DND-41 (cell line): Measurements from ENCODE around the gene THSD7A.

Source experiments
- ATAC-seq: fragments of 200-7000 bp; cut with Tn5 transposase; 3 replicates; pipeline ENCODE4 v1.9.1; 2021; ENCODE audit warnings: low read depth; ENCODE audit not compliant: insufficient read depth
- DNase-seq: peaks from one replicate; pipeline ENCODE4 v3.0.0-alpha.2; 2020
- H2AFZ ChIP-seq: 2 replicates; pipeline ENCODE4 v1.6.0; 2012; ENCODE audit warnings: low read depth, low read length
- H3K27ac ChIP-seq: 2 replicates; pipeline ENCODE4 v1.5.1; 2012; ENCODE audit warnings: low read length, inconsistent platforms
- H3K27me3 ChIP-seq: fragments of 200-600 bp; sonication (generic); 2 replicates; pipeline ENCODE4 v1.6.0; 2012; ENCODE audit warnings: low read length, mild to moderate bottlenecking, inconsistent platforms; ENCODE audit not compliant: insufficient read depth, poor library complexity
- H3K36me3 ChIP-seq: 2 replicates; pipeline ENCODE4 v1.5.1; 2012; ENCODE audit warnings: low read length, inconsistent platforms; ENCODE audit not compliant: insufficient read depth
- H3K4me1 ChIP-seq: 2 replicates; pipeline ENCODE4 v1.5.1; 2012; ENCODE audit warnings: mild to moderate bottlenecking, low read length; ENCODE audit not compliant: insufficient read depth
- H3K4me2 ChIP-seq: 2 replicates; pipeline ENCODE4 v1.6.0; 2012; ENCODE audit warnings: mild to moderate bottlenecking, moderate library complexity, low read length, inconsistent platforms; ENCODE audit not compliant: insufficient read depth
- H3K4me3 ChIP-seq, 2 experiments: fragments of 200-600 bp in 1 of 2; shearing (Covaris generic) in 1 of 2; 2 replicates each; pipeline ENCODE4 v1.5.1; 2012 to 2016; ENCODE audit warnings: inconsistent platforms in 2 of 2, low read length in 2 of 2, mild to moderate bottlenecking in 2 of 2, low read depth in 1 of 2, moderate library complexity in 1 of 2
- H3K79me2 ChIP-seq: 2 replicates; pipeline ENCODE4 v1.6.0; 2012; ENCODE audit warnings: low read length, inconsistent platforms; ENCODE audit not compliant: insufficient read depth
- H3K9ac ChIP-seq: 2 replicates; pipeline ENCODE4 v1.6.0; 2012; ENCODE audit warnings: low read depth, mild to moderate bottlenecking, inconsistent platforms, low read length, moderate library complexity
- H3K9me3 ChIP-seq: 2 replicates; pipeline ENCODE4 v1.5.1; 2012; ENCODE audit warnings: low read length, moderate library complexity, mild to moderate bottlenecking, inconsistent platforms; ENCODE audit not compliant: insufficient read depth, severe bottlenecking
- H4K20me1 ChIP-seq: 2 replicates; pipeline ENCODE4 v1.6.0; 2012; ENCODE audit warnings: low read length; ENCODE audit not compliant: insufficient read depth
- EZH2 ChIP-seq: IDR thresholded peaks from 3 replicates; pipeline ENCODE4 v1.6.1; 2012; ENCODE audit warnings: borderline replicate concordance, low read depth, mild to moderate bottlenecking, moderate library complexity, low read length, inconsistent platforms; ENCODE audit not compliant: severe bottlenecking
- TF ChIP-seq, protein P1 (sequence below): IDR thresholded peaks from 2 replicates; pipeline ENCODE4 v1.5.1; 2012; ENCODE audit warnings: borderline replicate concordance, low read length, moderate library complexity, mild to moderate bottlenecking; ENCODE audit not compliant: poor library complexity, severe bottlenecking; ENCODE audit errors: extremely low read depth

The THSD7A gene

DNA sequence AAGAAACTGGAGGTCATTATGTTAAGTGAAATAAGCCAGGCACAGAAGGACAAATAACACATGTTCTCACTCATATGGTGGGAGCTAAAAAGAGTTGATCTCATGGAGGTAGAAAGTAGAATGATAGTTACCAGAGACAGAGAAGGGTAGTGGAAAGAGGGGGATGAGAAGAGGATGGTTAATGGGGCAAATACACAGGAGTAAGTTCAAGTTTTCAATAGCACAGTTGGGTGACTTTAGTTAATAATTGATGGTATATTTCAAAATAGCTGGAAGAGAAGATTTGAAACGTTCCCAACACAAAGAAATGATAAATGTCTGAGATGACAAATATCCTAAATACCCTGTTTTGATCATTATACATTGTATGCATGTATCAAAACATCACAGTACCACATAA is 261.8 kb downstream of the THSD7A start:
- H2AFZ ChIP-seq: no peak overlapping the region
- TF ChIP-seq, protein P1, sequence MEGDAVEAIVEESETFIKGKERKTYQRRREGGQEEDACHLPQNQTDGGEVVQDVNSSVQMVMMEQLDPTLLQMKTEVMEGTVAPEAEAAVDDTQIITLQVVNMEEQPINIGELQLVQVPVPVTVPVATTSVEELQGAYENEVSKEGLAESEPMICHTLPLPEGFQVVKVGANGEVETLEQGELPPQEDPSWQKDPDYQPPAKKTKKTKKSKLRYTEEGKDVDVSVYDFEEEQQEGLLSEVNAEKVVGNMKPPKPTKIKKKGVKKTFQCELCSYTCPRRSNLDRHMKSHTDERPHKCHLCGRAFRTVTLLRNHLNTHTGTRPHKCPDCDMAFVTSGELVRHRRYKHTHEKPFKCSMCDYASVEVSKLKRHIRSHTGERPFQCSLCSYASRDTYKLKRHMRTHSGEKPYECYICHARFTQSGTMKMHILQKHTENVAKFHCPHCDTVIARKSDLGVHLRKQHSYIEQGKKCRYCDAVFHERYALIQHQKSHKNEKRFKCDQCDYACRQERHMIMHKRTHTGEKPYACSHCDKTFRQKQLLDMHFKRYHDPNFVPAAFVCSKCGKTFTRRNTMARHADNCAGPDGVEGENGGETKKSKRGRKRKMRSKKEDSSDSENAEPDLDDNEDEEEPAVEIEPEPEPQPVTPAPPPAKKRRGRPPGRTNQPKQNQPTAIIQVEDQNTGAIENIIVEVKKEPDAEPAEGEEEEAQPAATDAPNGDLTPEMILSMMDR: no peak
- TF ChIP-seq EZH2: no peak
- no peak for ATAC-seq
- H3K36me3 ChIP-seq: no peaks in the 10 kb centered on the region
- no peak overlapping the region for H3K9ac ChIP-seq
- no peaks in the 10 kb centered on the region for H3K4me1 ChIP-seq
- H3K27ac ChIP-seq: no peak overlapping the region
- no peak for DNase-seq
- H3K4me3 ChIP-seq: no peak overlapping the region
- H3K4me2 ChIP-seq: no peak overlapping the region
- no peaks in the 10 kb centered on the region for H3K27me3 ChIP-seq
- no peaks in the 10 kb centered on the region for H3K79me2 ChIP-seq
- no peaks in the 10 kb centered on the region for H4K20me1 ChIP-seq
- no peaks in the 10 kb centered on the region for H3K9me3 ChIP-seq

GRCh38 chr7:11567571-11567970 is 264.4 kb downstream of the THSD7A start:
- no peak overlapping the region for H3K4me3 ChIP-seq
- H2AFZ ChIP-seq: no peak overlapping the region
- H3K4me1 ChIP-seq: no peaks in the 10 kb centered on the region
- H3K27ac ChIP-seq: no peak overlapping the region
- H3K4me2 ChIP-seq: no peak overlapping the region
- TF ChIP-seq, protein P1: no peak
- no peak for TF ChIP-seq EZH2
- H4K20me1 ChIP-seq: no peaks in the 10 kb centered on the region
- H3K79me2 ChIP-seq: no peaks in the 10 kb centered on the region
- ATAC-seq: no peak
- no peaks in the 10 kb centered on the region for H3K9me3 ChIP-seq
- no peak overlapping the region for H3K9ac ChIP-seq
- DNase-seq: no peak
- no peaks in the 10 kb centered on the region for H3K27me3 ChIP-seq
- H3K36me3 ChIP-seq: no peaks in the 10 kb centered on the region

DNA sequence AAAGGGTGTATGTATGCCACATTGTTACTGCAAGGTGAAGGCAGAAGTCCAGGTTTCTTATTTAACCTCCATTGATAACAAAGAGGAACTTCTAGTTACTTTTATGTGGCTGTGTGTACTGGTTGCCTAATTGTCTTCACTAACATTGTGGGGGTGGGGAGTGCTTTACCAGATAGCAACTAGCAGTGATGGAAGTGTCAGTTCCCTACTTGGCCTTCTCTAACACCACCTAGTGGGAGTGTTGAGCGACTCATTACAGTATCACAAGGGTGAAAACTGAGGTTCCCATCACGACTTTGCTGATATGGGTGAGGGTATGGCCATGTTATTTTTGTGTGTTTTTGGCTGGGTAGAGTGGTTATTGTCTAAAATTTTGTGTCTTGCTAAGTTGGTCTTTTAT is 274.4 kb downstream of the THSD7A start:
- ATAC-seq (no peak), DNase-seq (no peak)
- no peak overlapping the region for H3K9ac ChIP-seq
- H3K9me3 ChIP-seq: no peaks in the 10 kb centered on the region
- no peaks in the 10 kb centered on the region for H3K79me2 ChIP-seq
- H3K36me3 ChIP-seq: no peaks in the 10 kb centered on the region
- H3K27me3 ChIP-seq: no peaks in the 10 kb centered on the region
- H2AFZ ChIP-seq: no peak overlapping the region
- H3K4me2 ChIP-seq: no peak overlapping the region
- H3K4me3 ChIP-seq: no peak overlapping the region
- H4K20me1 ChIP-seq: no peaks in the 10 kb centered on the region
- H3K4me1 ChIP-seq: no peaks in the 10 kb centered on the region
- TF ChIP-seq, protein P1: peak; percentile 24
- TF ChIP-seq EZH2: no peak
- H3K27ac ChIP-seq: no peak overlapping the region

DNA sequence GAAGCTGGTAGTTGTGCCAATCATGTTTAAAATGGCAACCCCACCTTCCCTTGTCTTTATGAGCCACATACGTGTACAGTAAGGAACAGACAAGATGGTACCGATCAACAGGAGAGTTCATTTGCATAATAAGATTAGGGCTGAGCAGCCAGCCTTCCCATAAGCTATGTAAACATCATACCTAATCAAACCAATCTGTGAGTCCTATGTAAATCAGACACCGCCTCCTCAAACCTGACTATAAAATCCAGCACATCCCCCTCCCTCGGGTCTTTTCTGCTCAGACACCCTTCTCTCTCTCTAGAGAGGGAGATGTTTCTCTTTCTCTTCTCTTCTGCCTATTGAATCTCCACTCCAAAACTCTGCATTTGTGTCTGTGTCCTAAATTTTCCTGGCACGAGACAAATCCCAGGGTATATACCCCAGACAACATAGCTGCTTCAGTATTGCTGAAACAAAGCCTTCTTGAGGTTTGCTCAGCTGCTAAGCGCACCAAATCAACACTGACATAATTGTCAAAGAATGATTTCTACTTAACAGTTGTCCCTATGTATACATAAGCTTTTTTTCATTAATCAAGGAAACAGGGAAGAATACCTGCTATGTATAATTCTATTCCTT is 279.2 kb downstream of the THSD7A start:
- H3K4me2 ChIP-seq: no peak overlapping the region
- no peak overlapping the region for H3K9ac ChIP-seq

More for the DNA sequence above, 279.2 kb downstream of the THSD7A start:
- H3K79me2 ChIP-seq: no peaks in the 10 kb centered on the region
- no peak for ATAC-seq
- no peaks in the 10 kb centered on the region for H3K27me3 ChIP-seq
- TF ChIP-seq, protein P1: no peak
- no peak for TF ChIP-seq EZH2
- H3K9me3 ChIP-seq: no peaks in the 10 kb centered on the region
- H3K27ac ChIP-seq: no peak overlapping the region
- H3K36me3 ChIP-seq: no peaks in the 10 kb centered on the region
- no peak overlapping the region for H3K4me3 ChIP-seq
- H4K20me1 ChIP-seq: no peaks in the 10 kb centered on the region
- H3K4me1 ChIP-seq: no peaks in the 10 kb centered on the region
- DNase-seq: no peak
- no peak overlapping the region for H2AFZ ChIP-seq
